ENCODE measurements around the gene PGLYRP2.

PGLYRP2 gene

GRCh38 chr19:15453906-15454860 is 25.1 kb downstream of the PGLYRP2 start:
- DNase-seq = no peak

- DNase-seq = no peak
Observed at GRCh38 chr19:15453091-15453578, 26.2 kb downstream of the PGLYRP2 start.

GRCh38 chr19:15452111-15453047 is 26.9 kb downstream of the PGLYRP2 start:
- DNase-seq = peak; percentile 75

- DNase-seq = no peak
Observed at GRCh38 chr19:15450528-15450890, 28.8 kb downstream of the PGLYRP2 start.

GRCh38 chr19:15449620-15450527 is 29.4 kb downstream of the PGLYRP2 start, which contains the start of gene WIZ:
Gene WIZ (minus strand): TSS chr19:15449956. CDS start chr19:15448307, 1,649 bp downstream.
- peak; percentile 38 for DNase-seq

- DNase-seq = no peak
Observed at GRCh38 chr19:15448778-15449619, 30.3 kb downstream of the PGLYRP2 start.

GRCh38 chr19:15448044-15448777 is 31.1 kb downstream of the PGLYRP2 start:
- DNase-seq = no peak

- no peak for DNase-seq
Observed at GRCh38 chr19:15447057-15447456, 32.2 kb downstream of the PGLYRP2 start.

- no peak for DNase-seq
Observed at GRCh38 chr19:15445807-15446376, 33.4 kb downstream of the PGLYRP2 start.

- DNase-seq = no peak
Observed at GRCh38 chr19:15445227-15445605, 34.1 kb downstream of the PGLYRP2 start.

GRCh38 chr19:15444505-15445226 is 34.6 kb downstream of the PGLYRP2 start:
- no peak for DNase-seq

- DNase-seq = no peak
Observed at GRCh38 chr19:15443838-15444237, 35.5 kb downstream of the PGLYRP2 start.

- no peak for DNase-seq
Observed at GRCh38 chr19:15443325-15443724, 36.0 kb downstream of the PGLYRP2 start.

GRCh38 chr19:15442142-15442920 is 37.0 kb downstream of the PGLYRP2 start:
- no peak for DNase-seq

- DNase-seq = no peak
Observed at GRCh38 chr19:15441317-15441716, 38.0 kb downstream of the PGLYRP2 start.

- no peak for DNase-seq
Observed at GRCh38 chr19:15439821-15440641, 39.3 kb downstream of the PGLYRP2 start.

- no peak for DNase-seq
Observed at GRCh38 chr19:15439078-15439799, 40.1 kb downstream of the PGLYRP2 start.
